HEK293T (cell line): Measurements from ENCODE around the gene RPS21.

Experiments
- PKNOX1 ChIP-seq: fragments of 450-650 bp; IDR thresholded peaks from 2 replicates; pipeline ENCODE4 v1.6.1; 2016
- SUZ12 ChIP-seq: fragments of 450-650 bp; IDR thresholded peaks from 2 replicates; pipeline ENCODE4 v1.6.1; 2016; ENCODE audit warnings: mild to moderate bottlenecking

- TF ChIP-seq SUZ12 (no peak), PKNOX1 (no peak)
Observed at GRCh38 chr20:62362590-62362940, 24.3 kb upstream of the RPS21 start.
